Stimulated activated CD4-positive, alpha-beta T cell treated with anti-CD3 and anti-CD28 coated beads, TNF-alpha, amount 100 ng/mL, for 24 hours (primary cell): ENCODE measurements around the gene AHCYL2.
"Not testable (repeated sequence)": the region's sequence is repeated elsewhere in the genome, so short reads cannot be mapped to it uniquely, and the experiment has no call there.

Experiments used
- DNase-seq, 3 experiments: peaks; one replicate each; pipeline ENCODE4 v3.0.0-alpha.2; 2020; ENCODE audit warnings: low read depth in 3 of 3

Gene AHCYL2

DNA sequence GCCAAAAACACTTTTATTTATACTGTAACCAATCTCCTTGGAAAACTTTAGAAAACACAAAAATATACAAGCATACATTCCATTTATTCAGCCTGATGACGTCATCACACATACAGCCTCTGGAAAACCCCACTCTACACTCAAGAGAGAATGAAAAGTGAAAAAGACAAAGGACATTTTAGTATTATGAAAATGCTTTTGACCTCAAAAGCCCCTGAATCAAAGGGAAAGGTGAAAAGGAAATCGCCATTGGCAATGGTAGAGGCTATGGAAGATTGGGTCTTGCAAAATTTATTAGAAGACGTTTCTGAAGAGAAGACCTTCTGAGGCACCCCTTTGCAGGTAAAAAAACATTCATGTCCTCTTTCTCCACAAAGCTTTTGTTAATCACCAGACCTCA lies 126.5 kb downstream of the AHCYL2 start:
- no peak for DNase-seq

DNA sequence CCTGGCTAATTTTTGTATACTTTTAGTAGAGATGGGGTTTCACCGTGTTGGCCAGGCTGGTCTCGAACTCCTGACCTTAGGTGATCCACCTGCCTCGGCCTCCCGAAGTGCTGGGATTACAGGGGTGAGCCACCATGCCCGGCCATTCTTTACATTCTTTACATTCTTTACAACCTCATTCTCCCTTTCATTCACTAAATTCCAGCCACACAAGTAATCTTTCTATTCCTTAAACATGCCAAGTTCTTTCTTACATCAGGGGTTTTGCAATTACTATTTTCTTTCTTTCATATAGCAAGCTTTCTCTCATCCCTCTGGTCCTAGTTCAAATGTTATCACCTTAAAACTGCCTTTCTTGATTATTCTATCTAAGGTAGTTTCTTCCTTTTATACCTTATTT lies 128.3 kb downstream of the AHCYL2 start:
- not testable (repeated sequence) for DNase-seq

GRCh38 chr7:129354428-129355157 lies 129.8 kb downstream of the AHCYL2 start:
- no peak for DNase-seq

- DNase-seq, result no peak
These were observed 131.3 kb downstream of the AHCYL2 start for GRCh38 chr7:129356176-129356575.

- no peak for DNase-seq
These were observed 134.3 kb downstream of the AHCYL2 start for GRCh38 chr7:129359176-129359575.

GRCh38 chr7:129359638-129360037 lies 134.8 kb downstream of the AHCYL2 start:
- no peak for DNase-seq

- DNase-seq, result no peak
These were observed 136.9 kb downstream of the AHCYL2 start for GRCh38 chr7:129361771-129362170.

- no peak for DNase-seq
These were observed 137.7 kb downstream of the AHCYL2 start for GRCh38 chr7:129362496-129362895.

GRCh38 chr7:129367349-129367699 lies 142.5 kb downstream of the AHCYL2 start:
- DNase-seq, result no peak

- peak; percentile 51 to 78 (median 59) for DNase-seq
These were observed 143.0 kb downstream of the AHCYL2 start for GRCh38 chr7:129367700-129368388.

- no peak for DNase-seq
These were observed 143.7 kb downstream of the AHCYL2 start for GRCh38 chr7:129368389-129368986.

GRCh38 chr7:129369447-129369846 lies 144.6 kb downstream of the AHCYL2 start:
- DNase-seq, result not testable (repeated sequence)

DNA sequence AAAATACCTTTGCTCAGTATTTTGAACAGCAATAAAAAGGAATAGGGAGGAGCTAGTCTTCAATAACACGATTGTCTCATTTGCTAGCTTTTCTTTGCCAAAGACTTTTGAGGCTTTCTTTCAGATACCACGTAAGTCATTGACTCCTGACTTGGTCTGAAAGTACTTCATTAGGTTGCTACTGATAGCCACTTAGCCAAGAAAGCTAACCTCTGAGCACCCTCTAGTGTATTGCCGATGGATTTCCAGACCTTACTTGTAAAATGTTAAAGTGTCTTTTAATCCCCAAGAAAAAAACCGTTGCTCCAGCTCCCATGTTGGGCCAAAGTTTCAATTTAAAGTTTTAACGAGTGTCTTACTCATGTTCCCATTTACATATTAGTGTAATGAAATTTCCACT lies 146.0 kb downstream of the AHCYL2 start:
- DNase-seq, result no peak

- DNase-seq, result no peak
These were observed 146.7 kb downstream of the AHCYL2 start for GRCh38 chr7:129371487-129371886.

GRCh38 chr7:129373651-129374428 lies 149.0 kb downstream of the AHCYL2 start:
- no peak for DNase-seq

- no peak for DNase-seq
These were observed 150.5 kb downstream of the AHCYL2 start for GRCh38 chr7:129375141-129375938.

GRCh38 chr7:129376076-129376777 lies 151.4 kb downstream of the AHCYL2 start:
- DNase-seq, result peak; percentile 23 to 42 (median 38)

DNA sequence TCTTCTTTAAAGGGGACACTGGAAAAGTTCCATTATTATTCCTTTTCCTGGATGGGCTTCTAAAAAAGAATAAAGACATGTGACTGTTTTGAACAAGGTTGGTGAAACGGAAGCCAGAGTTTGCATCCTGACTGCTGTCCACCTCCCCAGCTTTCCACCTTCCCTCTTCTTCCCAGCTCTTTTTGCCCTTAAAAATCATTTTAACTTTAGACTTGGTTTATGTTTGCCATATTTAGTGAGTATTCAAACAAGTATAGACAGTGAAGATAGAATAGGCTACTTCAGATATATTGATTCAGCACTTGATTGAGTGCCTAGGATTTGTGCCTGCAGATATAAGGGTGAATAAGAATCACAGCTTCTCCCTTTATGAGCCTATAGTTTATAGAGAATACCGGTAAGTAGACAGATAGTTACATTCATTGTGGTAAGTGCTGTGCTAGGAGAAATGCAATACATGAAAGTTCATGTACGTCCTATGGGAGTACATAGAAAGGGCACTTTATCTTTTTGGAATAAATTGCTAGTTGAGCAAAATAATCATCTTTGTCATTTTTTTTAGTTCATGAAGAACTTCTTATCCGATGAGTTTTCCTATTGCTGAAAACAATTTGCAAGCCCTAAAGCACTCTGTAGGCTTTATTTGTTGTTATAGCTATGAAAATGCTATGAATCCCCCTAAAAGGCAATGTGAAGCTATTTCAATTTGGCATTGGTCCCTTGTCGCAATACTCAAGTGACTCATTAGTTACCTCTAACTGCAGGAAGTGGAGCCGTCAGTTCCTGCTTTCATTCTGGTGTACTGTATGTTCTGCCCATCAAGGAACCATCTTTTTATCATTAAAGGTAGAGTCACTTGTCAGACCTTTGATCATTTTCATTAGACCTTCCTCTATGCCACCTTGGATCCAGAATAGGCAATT lies 152.2 kb downstream of the AHCYL2 start:
- no peak for DNase-seq

DNA sequence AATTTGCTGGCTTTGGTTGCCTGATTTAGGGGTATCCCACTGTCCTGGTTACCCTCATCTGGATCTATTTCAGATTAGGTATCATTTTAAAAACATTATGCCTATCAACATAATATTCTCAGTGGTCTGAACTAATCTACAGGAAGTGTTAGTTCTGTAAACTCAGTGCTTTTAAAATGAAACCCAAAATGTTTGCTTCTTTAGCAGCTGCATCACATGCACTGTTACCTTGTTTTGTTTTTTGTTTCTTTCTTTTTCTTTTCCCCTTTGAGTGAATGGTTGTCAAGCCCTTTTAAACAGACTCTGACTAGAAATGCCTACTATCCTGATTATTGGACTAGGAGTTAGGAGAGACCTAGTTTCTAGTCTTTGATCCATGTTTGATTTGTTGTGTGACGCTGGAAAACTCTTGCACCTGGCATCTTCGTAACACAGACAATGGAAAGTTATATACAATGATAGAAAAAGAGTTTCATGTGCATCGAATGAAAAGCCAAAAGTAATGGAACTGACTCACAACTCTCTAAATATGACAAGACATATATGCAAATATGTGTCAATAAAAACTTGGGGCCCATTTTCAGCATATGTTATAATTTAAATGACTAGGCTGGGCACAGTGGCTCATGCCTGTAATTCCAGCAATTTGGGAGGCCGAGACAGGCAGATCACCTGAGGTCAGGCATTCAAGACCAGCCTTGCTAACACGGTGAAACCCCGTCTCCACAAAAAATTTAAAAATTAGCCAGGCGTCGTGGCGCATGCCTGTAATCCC lies 157.1 kb downstream of the AHCYL2 start:
- no peak for DNase-seq
